Measurements from ENCODE around the gene VPS8. TPM values are rescaled to one million over a fixed set of nuclear protein-coding genes. Genes with fewer than 3 reads are reported as not detected.

Gene VPS8
- total and polyA plus RNA-seq, 7 donors: 11.4 to 52.6 (median 30.8) TPM

GRCh38 chr3:184805351-184806038 lies 6.5 kb upstream of the VPS8 start:
- intact Hi-C loops (cut with DNase I): no loop called here
- Histone ChIP-seq H3K9me3 (no peaks in the 10 kb centered on the region), H3K4me3 (no peak overlapping the region), H3K27me3 (ENCODE audit: insufficient read depth in 3 of 3, low read length in 2 of 3) (no peaks in the 10 kb centered on the region), H3K27ac (peak overlapping the region; percentile 84), H3K4me1 (peaks cover 18% of the 10 kb centered on the region), H3K36me3 (ENCODE audit: insufficient read depth in 1 of 2, low read depth in 1 of 2) (no peaks in the 10 kb centered on the region)
- 58 to 72% (median 64%) methylated on average over 3 of the region's 3 CpGs for WGBS, 3 donors
- DNase-seq (no peak), ATAC-seq (no peak)
- TF ChIP-seq, protein P1, sequence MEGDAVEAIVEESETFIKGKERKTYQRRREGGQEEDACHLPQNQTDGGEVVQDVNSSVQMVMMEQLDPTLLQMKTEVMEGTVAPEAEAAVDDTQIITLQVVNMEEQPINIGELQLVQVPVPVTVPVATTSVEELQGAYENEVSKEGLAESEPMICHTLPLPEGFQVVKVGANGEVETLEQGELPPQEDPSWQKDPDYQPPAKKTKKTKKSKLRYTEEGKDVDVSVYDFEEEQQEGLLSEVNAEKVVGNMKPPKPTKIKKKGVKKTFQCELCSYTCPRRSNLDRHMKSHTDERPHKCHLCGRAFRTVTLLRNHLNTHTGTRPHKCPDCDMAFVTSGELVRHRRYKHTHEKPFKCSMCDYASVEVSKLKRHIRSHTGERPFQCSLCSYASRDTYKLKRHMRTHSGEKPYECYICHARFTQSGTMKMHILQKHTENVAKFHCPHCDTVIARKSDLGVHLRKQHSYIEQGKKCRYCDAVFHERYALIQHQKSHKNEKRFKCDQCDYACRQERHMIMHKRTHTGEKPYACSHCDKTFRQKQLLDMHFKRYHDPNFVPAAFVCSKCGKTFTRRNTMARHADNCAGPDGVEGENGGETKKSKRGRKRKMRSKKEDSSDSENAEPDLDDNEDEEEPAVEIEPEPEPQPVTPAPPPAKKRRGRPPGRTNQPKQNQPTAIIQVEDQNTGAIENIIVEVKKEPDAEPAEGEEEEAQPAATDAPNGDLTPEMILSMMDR (IDR thresholded peaks at IDR 0.05): no peak

GRCh38 chr3:184806567-184807271 lies 5.2 kb upstream of the VPS8 start:
- Histone ChIP-seq H3K9me3 (no peaks in the 10 kb centered on the region), H3K27me3 (ENCODE audit: insufficient read depth in 3 of 3, low read length in 2 of 3) (no peaks in the 10 kb centered on the region), H3K4me3 (peak overlapping the region; percentile 51), H3K4me1 (peaks cover 22% of the 10 kb centered on the region), H3K36me3 (ENCODE audit: insufficient read depth in 1 of 2, low read depth in 1 of 2) (no peaks in the 10 kb centered on the region), H3K27ac (peak overlapping the region; percentile 84)
- intact Hi-C loops (cut with DNase I): no loop called here
- ATAC-seq (peak; percentile 88 to 93 (median 90)), DNase-seq (peak in 1 of 2 donors; percentile 66)
- 33 to 50% (median 34%) methylated on average over 5 of the region's 5 CpGs for WGBS, 3 donors
- TF ChIP-seq, protein P1 (IDR thresholded peaks at IDR 0.05): no peak

DNA sequence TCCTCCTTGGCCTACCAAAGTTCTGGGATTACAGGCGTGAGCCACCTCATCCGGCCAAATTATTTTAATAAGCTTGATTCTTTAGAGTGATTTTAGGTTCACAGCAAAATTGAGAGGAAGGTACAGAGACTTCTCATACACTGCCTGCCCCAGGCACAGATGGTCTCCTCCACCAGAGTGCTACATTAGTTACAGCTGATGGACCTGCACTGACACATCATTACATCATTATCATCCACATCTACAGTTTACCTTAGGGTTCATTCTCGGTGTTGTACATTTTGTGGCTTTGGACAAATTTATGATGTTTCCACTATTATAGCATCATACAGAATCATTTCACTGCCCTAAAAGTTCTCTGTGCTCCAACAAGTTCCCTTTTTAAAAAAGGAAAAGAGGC lies 4.4 kb upstream of the VPS8 start:
- no peak for DNase-seq
- 72 to 91% (median 86%) methylated on average over 3 of the region's 3 CpGs for WGBS, 3 donors
- intact Hi-C loops (cut with DNase I): no loop called here
- no peaks in the 10 kb centered on the region for H3K9me3 ChIP-seq
- TF ChIP-seq, protein P1 (IDR thresholded peaks at IDR 0.05): no peak
- H3K27me3 ChIP-seq (ENCODE audit: insufficient read depth in 3 of 3, low read length in 2 of 3): no peaks in the 10 kb centered on the region
- no peak for ATAC-seq
- peaks cover 22% of the 10 kb centered on the region for H3K4me1 ChIP-seq
- H3K27ac ChIP-seq: peak overlapping the region; percentile 84
- no peak overlapping the region for H3K4me3 ChIP-seq
- no peaks in the 10 kb centered on the region for H3K36me3 ChIP-seq (ENCODE audit: insufficient read depth in 1 of 2, low read depth in 1 of 2)

GRCh38 chr3:184808021-184808420 lies 3.9 kb upstream of the VPS8 start:
- no peaks in the 10 kb centered on the region for H3K9me3 ChIP-seq
- ATAC-seq: no peak
- TF ChIP-seq, protein P1 (IDR thresholded peaks at IDR 0.05): no peak
- intact Hi-C loops (cut with DNase I): no loop called here
- H3K4me3 ChIP-seq: no peak overlapping the region
- no peak overlapping the region for H3K27ac ChIP-seq
- no peaks in the 10 kb centered on the region for H3K36me3 ChIP-seq (ENCODE audit: insufficient read depth in 1 of 2, low read depth in 1 of 2)
- H3K27me3 ChIP-seq (ENCODE audit: insufficient read depth in 3 of 3, low read length in 2 of 3): no peaks in the 10 kb centered on the region
- H3K4me1 ChIP-seq: peaks cover 25% of the 10 kb centered on the region
- 29 to 42% (median 33%) methylated on average over 4 of the region's 4 CpGs for WGBS, 3 donors
- no peak for DNase-seq
